ENCODE measurements around the gene SLC25A1.

Gene SLC25A1

GRCh38 chr22:19126309-19127273 is 51.9 kb downstream of the SLC25A1 start:
- Histone ChIP-seq H3K27me3 (ENCODE audit: control insufficient read depth, insufficient read depth, low read length) (no peaks in the 10 kb centered on the region), H3K4me3 (ENCODE audit: low read depth, low read length) (no peak overlapping the region), H3K9me3 (ENCODE audit: control insufficient read depth, insufficient read depth, low read length) (no peaks in the 10 kb centered on the region), H3K9ac (ENCODE audit: low read depth, low read length) (no peak overlapping the region), H3K36me3 (ENCODE audit: control insufficient read depth, insufficient read depth, low read length) (no peaks in the 10 kb centered on the region; the same call in 1 of the 2 replicates), H3K4me1 (ENCODE audit: control insufficient read depth, insufficient read depth, low read length) (peaks cover 5% of the 10 kb centered on the region), H3K27ac (ENCODE audit: low read depth, low read length) (no peak overlapping the region)

Data from HUES48 (cell line).